ENCODE data around the gene BCAS3.
A peak's percentile ranks its signal among the peaks of the same experiment; 100 is the strongest.

Gene BCAS3

DNA sequence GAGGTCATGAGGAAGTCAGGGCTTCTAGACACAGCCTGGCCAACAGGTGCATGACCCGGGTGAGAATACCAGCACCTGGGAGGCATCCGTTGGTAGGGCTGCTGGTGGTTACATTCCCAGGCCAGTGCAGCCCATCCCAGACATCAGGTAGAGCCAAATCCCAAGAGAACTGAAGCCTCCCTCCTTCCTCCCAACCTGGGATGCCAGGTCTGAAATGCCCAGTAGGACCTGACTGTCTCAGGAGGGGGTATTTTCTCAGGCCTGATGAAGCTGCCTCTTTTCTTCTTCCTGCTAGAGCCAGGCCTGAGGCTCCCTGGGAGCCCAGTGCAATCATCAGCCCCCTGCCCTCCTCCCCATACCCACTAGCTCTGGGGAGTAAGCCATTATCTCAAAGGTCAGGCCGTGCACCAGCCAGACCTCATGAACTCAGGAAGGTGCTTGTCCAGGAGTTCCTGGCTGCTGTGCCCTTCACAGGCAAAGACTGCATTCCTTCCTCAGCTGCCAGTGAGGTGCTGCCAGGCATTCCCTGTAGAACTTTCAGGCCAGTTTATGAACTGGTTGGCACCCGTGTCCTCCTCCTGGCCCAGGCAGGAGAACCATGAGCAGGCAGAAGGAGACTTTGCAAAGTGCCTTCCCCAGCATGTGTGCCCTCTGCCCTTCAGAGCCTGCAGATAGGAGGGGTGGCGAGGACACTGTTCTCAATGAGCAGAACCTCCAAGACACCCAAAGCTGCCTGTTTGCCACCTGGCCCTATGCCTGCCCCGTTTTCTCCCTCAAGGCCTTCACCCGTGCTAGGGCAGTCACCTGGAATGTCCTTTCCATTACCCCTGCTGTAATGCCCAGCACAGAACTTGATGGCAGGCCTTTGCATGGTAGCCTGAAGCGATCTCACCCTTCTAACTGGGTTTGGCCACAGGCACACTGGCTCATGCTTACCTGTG, 729.6 kb downstream of the BCAS3 start:
- DNase-seq: no peak

- DNase-seq: peak; percentile 7
Observed at GRCh38 chr17:61408151-61409041, 730.7 kb downstream of the BCAS3 start.

- peak; percentile 10 for DNase-seq
Observed at GRCh38 chr17:61409301-61410112, 731.9 kb downstream of the BCAS3 start.

- peak; percentile 56 for DNase-seq
Observed at GRCh38 chr17:61410141-61411010, 732.7 kb downstream of the BCAS3 start.

DNA sequence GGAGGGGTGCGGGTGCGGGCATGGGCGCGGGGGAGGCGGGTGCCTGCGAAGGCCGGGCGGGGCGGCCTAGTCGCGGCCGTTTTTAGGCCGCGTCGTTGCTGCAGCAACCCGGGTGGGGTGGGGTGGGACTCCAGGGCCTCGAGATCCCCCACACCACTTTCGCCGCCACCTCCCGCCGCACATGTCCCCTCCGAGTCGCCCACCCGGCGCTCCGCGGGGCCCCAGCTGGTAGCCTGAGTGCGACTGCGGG, 733.3 kb downstream of the BCAS3 start:
- DNase-seq: no peak

- peak; percentile 9 for DNase-seq
Observed at GRCh38 chr17:61411261-61412142, 733.9 kb downstream of the BCAS3 start.

DNA sequence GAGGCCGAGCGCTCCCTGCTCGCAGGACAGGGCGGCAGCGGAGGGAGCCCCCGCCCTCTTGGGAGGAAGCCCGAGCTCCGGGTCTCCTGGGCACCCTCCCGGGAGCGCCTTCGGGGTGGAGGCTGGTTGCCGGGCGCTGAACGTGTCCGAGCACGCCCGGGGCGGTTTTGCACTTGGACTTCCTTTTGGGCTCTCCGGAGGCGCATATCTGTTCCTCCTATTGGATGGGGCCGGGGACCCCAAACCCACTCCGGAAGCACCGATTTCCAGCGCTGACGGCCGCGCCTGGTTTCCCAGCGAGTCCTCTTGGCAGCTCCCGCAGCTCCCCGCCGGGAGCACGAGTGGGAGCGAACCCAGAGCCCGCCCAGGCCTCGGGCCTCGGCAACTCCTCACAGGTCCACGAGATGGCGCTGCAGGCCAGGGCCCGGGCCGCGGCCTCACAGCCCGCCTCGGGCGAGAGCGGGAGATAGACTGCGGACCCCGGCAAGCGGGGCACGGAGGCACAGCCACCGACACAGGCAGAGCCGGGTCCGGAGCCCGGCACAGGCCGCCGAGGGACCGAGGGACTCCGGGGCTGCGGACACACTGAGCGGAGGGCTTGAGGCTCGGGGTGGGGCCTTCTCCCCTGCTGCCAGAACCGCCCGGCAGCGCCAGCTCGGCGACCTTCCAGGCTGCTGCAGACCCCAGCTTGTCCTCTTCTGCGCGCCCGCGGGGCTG, 734.6 kb downstream of the BCAS3 start:
- DNase-seq: peak; percentile 69

- no peak for DNase-seq
Observed at GRCh38 chr17:61412860-61413660, 735.4 kb downstream of the BCAS3 start.

- no peak for DNase-seq
Observed at GRCh38 chr17:61413661-61414126, 736.0 kb downstream of the BCAS3 start.

- DNase-seq: no peak
Observed at GRCh38 chr17:61414141-61414935, 736.7 kb downstream of the BCAS3 start.

GRCh38 chr17:61414936-61415251, 737.2 kb downstream of the BCAS3 start:
- DNase-seq: no peak

DNA sequence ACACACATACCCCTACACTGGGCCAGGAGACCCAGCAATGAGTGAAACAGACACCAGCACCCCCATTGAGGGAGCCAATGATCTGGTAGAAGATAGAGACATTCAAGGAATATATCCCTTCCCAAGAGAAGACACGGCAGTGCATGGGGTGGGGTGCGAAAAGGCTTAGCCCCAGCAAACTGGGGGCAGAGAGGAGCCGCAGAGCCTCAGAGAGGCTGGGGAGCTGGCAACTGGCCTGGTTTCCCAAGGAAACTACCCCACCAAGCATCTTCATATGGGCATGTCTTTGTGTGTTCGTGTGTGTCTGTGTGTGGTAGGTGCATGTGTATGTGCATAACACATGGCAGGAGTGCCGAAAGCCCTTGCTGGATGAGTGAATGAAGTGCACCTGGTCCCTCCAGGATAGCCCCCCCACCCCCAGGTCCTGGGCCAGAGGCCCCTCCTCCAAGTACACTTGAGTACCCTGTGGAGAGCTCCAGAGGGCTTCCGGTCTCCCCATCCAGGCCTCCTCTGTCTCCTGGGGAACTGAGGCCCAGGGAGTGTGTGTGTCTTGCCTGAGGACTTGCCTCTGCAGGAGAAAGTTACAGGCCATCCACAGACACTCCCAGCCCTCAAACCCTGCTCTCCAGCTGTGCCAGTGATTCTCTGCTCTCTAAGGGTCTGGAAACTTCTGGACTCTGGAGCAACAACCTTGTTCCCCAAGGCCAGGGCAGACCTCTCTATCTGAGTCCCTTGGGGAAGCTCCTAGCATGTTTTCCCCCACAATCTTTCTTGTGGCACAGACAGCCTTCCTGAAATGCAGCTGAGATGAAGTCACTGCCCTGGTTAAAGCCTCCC, 737.9 kb downstream of the BCAS3 start:
- DNase-seq: no peak

GRCh38 chr17:61416211-61416539, 738.5 kb downstream of the BCAS3 start:
- DNase-seq: no peak

DNA sequence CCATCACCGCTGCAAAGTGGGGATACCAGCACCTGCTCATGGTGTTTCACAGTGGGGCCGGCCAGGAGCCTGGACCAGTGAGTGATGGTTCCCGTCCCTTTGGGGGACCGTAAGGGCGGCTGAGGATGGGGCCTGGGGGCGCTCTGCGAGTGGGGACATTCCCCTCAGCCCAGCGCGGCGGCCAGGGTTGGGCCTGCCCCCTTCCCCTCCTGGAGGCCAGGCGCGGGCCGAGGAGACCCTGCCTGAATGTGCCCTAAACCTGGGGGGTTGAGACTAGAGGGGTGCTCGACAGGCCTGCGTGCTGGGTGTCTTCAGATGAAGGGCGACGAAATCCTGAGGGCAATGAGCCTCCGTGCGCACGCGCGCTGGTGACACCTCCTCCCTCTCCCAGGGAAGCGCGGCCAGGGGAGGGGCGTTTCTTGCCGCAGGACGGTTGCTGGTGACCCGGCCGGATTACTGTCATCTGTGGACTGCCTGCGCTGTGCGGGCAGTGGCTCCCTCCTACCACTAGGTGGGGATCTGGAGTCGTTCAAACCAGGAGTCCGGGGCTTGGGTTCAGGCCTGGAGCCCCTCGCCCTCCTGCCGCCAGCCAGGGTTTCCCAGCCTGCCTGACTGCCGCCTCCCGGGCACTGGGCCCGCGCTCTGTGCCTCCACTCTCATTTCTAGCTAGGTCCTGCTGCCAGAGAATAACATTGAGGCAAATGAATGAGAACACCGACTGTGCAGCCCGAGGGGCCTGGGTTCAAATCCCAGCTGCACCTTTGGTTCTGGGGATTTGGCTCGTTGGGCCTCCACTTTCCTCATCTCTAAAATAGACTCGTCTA, 739.1 kb downstream of the BCAS3 start:
- no peak for DNase-seq

- no peak for DNase-seq
Observed at GRCh38 chr17:61418449-61418848, 740.8 kb downstream of the BCAS3 start.

GRCh38 chr17:61419496-61420046, 741.9 kb downstream of the BCAS3 start:
- no peak for DNase-seq

GRCh38 chr17:61420052-61420451, 742.4 kb downstream of the BCAS3 start:
- DNase-seq: no peak

Data from activated CD4-positive, alpha-beta T cell treated with anti-CD3 and anti-CD28 coated beads for 1 hour (primary cell).